Measurements from ENCODE around the gene TMUB2. TPM values are rescaled to one million over a fixed set of nuclear protein-coding genes. Genes with fewer than 3 reads are reported as not detected.

The TMUB2 gene
- total RNA-seq, 2 experiments from 2014 or later, result 31.4 to 34.1 TPM

- CTCF ChIA-PET, result no interaction called here
Measured at GRCh38 chr17:44164476-44164875, 22.3 kb upstream of the TMUB2 start.

GRCh38 chr17:44167181-44167861 lies 19.5 kb upstream of the TMUB2 start:
- Mint-ChIP-seq H3K9me3 (ENCODE audit: low read depth) (no peaks in the 10 kb centered on the region), H3K27ac (no peak overlapping the region), H3K4me1 (no peaks in the 10 kb centered on the region), H3K27me3 (no peaks in the 10 kb centered on the region), H3K4me3 (no peak overlapping the region), H3K36me3 (peaks cover under 1% of the 10 kb centered on the region)
- no peak for ATAC-seq
- DNase-seq, result no peak
- CTCF ChIA-PET, result interaction anchor here (0.9 to 2.5 kb wide), 9 partner anchors 9 to 289 kb away, joined by 3 to 18 read pairs (median 7); partner anchors contain the start of gene TMUB2

More at GRCh38 chr17:44164476-44164875, 22.3 kb upstream of the TMUB2 start:
- no peaks in the 10 kb centered on the region for H3K9me3 Mint-ChIP-seq (ENCODE audit: low read depth)
- DNase-seq (no peak), ATAC-seq (no peak)
- H3K4me3 Mint-ChIP-seq, result no peak overlapping the region
- H3K36me3 Mint-ChIP-seq, result peaks cover 5% of the 10 kb centered on the region
- H3K27me3 Mint-ChIP-seq, result no peaks in the 10 kb centered on the region
- no peak overlapping the region for H3K27ac Mint-ChIP-seq
- peaks cover 3% of the 10 kb centered on the region for H3K4me1 Mint-ChIP-seq

GRCh38 chr17:44170135-44170498 lies 16.7 kb upstream of the TMUB2 start:
- H3K36me3 Mint-ChIP-seq, result no peaks in the 10 kb centered on the region
- ATAC-seq, result no peak
- H3K27me3 Mint-ChIP-seq, result no peaks in the 10 kb centered on the region
- no peak for DNase-seq
- no peak overlapping the region for H3K4me3 Mint-ChIP-seq
- H3K27ac Mint-ChIP-seq, result no peak overlapping the region
- H3K4me1 Mint-ChIP-seq, result no peaks in the 10 kb centered on the region
- CTCF ChIA-PET, result interaction anchor here (0.8 to 1.3 kb wide), 3 partner anchors 14 to 23 kb away, joined by 3 to 4 read pairs (median 4); no protein-coding TSS in a partner anchor
- H3K9me3 Mint-ChIP-seq (ENCODE audit: low read depth), result no peaks in the 10 kb centered on the region

- CTCF ChIA-PET, result interaction anchor here (0.8 to 0.9 kb wide), 2 partner anchors 22 to 227 kb away, joined by 3 read pairs; no protein-coding TSS in a partner anchor
- no peaks in the 10 kb centered on the region for H3K4me1 Mint-ChIP-seq
- H3K27me3 Mint-ChIP-seq, result no peaks in the 10 kb centered on the region
Measured at GRCh38 chr17:44170499-44171201, 16.1 kb upstream of the TMUB2 start, which contains the start of gene ASB16. Gene ASB16 (plus strand): TSS chr17:44170704. CDS start chr17:44170790, 86 bp downstream.

GRCh38 chr17:44171931-44172455 lies 14.8 kb upstream of the TMUB2 start:
- H3K27me3 Mint-ChIP-seq, result no peaks in the 10 kb centered on the region
- no peak for ATAC-seq
- no peaks in the 10 kb centered on the region for H3K4me1 Mint-ChIP-seq
- H3K9me3 Mint-ChIP-seq (ENCODE audit: low read depth), result no peaks in the 10 kb centered on the region
- CTCF ChIA-PET, result interaction anchor here (1.1 to 1.5 kb wide), 4 partner anchors 10 to 159 kb away, joined by 3 to 4 read pairs (median 3); no protein-coding TSS in a partner anchor
- peaks cover 8% of the 10 kb centered on the region for H3K36me3 Mint-ChIP-seq
- H3K27ac Mint-ChIP-seq, result no peak overlapping the region
- H3K4me3 Mint-ChIP-seq, result no peak overlapping the region
- no peak for DNase-seq

More at GRCh38 chr17:44170499-44171201, 16.1 kb upstream of the TMUB2 start, which contains the start of gene ASB16:
- Mint-ChIP-seq H3K27ac (no peak within 1 kb of the TSS), H3K4me3 (no peak within 1 kb of the TSS), H3K36me3 (peaks cover 3% of the 10 kb centered on the region), H3K9me3 (ENCODE audit: low read depth) (no peaks in the 10 kb centered on the region)
- DNase-seq (no peak), ATAC-seq (no peak)

- CTCF ChIA-PET, result interaction anchor here (1.5 kb wide), 1 partner anchor 51 kb away, joined by 4 read pairs; no protein-coding TSS in a partner anchor
- no peak overlapping the region for H3K4me3 Mint-ChIP-seq
- H3K36me3 Mint-ChIP-seq, result peaks cover 15% of the 10 kb centered on the region
- H3K4me1 Mint-ChIP-seq, result no peaks in the 10 kb centered on the region
- H3K9me3 Mint-ChIP-seq (ENCODE audit: low read depth), result no peaks in the 10 kb centered on the region
- no peak overlapping the region for H3K27ac Mint-ChIP-seq
- no peaks in the 10 kb centered on the region for H3K27me3 Mint-ChIP-seq
- DNase-seq, result no peak
- no peak for ATAC-seq
Measured at GRCh38 chr17:44174427-44174826, 12.3 kb upstream of the TMUB2 start.

GRCh38 chr17:44176257-44176656 lies 10.5 kb upstream of the TMUB2 start:
- CTCF ChIA-PET, result no interaction called here
- Mint-ChIP-seq H3K4me1 (no peaks in the 10 kb centered on the region), H3K27ac (no peak overlapping the region), H3K27me3 (no peaks in the 10 kb centered on the region), H3K9me3 (ENCODE audit: low read depth) (no peaks in the 10 kb centered on the region), H3K36me3 (peaks cover 15% of the 10 kb centered on the region), H3K4me3 (no peak overlapping the region)
- DNase-seq, result no peak
- ATAC-seq, result no peak

- peaks cover 19% of the 10 kb centered on the region for H3K36me3 Mint-ChIP-seq
- no peaks in the 10 kb centered on the region for H3K9me3 Mint-ChIP-seq (ENCODE audit: low read depth)
- CTCF ChIA-PET, result no interaction called here
- H3K27ac Mint-ChIP-seq, result no peak overlapping the region
- DNase-seq, result no peak
- ATAC-seq, result no peak
- H3K4me3 Mint-ChIP-seq, result no peak overlapping the region
- H3K27me3 Mint-ChIP-seq, result no peaks in the 10 kb centered on the region
- H3K4me1 Mint-ChIP-seq, result peaks cover 3% of the 10 kb centered on the region
Measured at GRCh38 chr17:44176671-44177501, 9.9 kb upstream of the TMUB2 start.

GRCh38 chr17:44177640-44178039 lies 9.1 kb upstream of the TMUB2 start:
- H3K27ac Mint-ChIP-seq, result no peak overlapping the region
- CTCF ChIA-PET, result no interaction called here
- H3K4me1 Mint-ChIP-seq, result peaks cover 5% of the 10 kb centered on the region
- H3K9me3 Mint-ChIP-seq (ENCODE audit: low read depth), result no peaks in the 10 kb centered on the region
- no peaks in the 10 kb centered on the region for H3K27me3 Mint-ChIP-seq
- no peak overlapping the region for H3K4me3 Mint-ChIP-seq
- ATAC-seq (no peak), DNase-seq (no peak)
- peaks cover 22% of the 10 kb centered on the region for H3K36me3 Mint-ChIP-seq

GRCh38 chr17:44178133-44178532 lies 8.6 kb upstream of the TMUB2 start:
- CTCF ChIA-PET, result no interaction called here
- no peak for ATAC-seq
- H3K4me3 Mint-ChIP-seq, result no peak overlapping the region
- peaks cover 22% of the 10 kb centered on the region for H3K36me3 Mint-ChIP-seq
- H3K27me3 Mint-ChIP-seq, result no peaks in the 10 kb centered on the region
- H3K4me1 Mint-ChIP-seq, result peaks cover 6% of the 10 kb centered on the region
- no peak for DNase-seq
- no peak overlapping the region for H3K27ac Mint-ChIP-seq
- H3K9me3 Mint-ChIP-seq (ENCODE audit: low read depth), result no peaks in the 10 kb centered on the region

GRCh38 chr17:44183024-44183423 lies 3.7 kb upstream of the TMUB2 start:
- Mint-ChIP-seq H3K9me3 (ENCODE audit: low read depth) (no peaks in the 10 kb centered on the region), H3K36me3 (peaks cover 18% of the 10 kb centered on the region), H3K4me1 (peaks cover 31% of the 10 kb centered on the region), H3K4me3 (no peak overlapping the region), H3K27me3 (no peaks in the 10 kb centered on the region), H3K27ac (peak overlapping the region; percentile 32)
- DNase-seq (no peak), ATAC-seq (no peak)
- CTCF ChIA-PET, result interaction anchor here (1.3 kb wide), 1 partner anchor 43 kb away, joined by 4 read pairs; no protein-coding TSS in a partner anchor

GRCh38 chr17:44184212-44184810 lies 2.5 kb upstream of the TMUB2 start:
- peak overlapping the region; percentile 13 for H3K4me3 Mint-ChIP-seq
- H3K9me3 Mint-ChIP-seq (ENCODE audit: low read depth), result no peaks in the 10 kb centered on the region
- no peak for DNase-seq
- no peaks in the 10 kb centered on the region for H3K27me3 Mint-ChIP-seq
- no peak for ATAC-seq
- CTCF ChIA-PET, result interaction anchor here (1.3 to 4.8 kb wide), 9 partner anchors 14 to 161 kb away, joined by 4 to 32 read pairs (median 8); partner anchors contain the start of genes ATXN7L3, GRN and HDAC5
- no peak overlapping the region for H3K27ac Mint-ChIP-seq
- peaks cover 40% of the 10 kb centered on the region for H3K4me1 Mint-ChIP-seq
- H3K36me3 Mint-ChIP-seq, result peaks cover 13% of the 10 kb centered on the region
